ENCODE results near the gene ATP5MK. TPM values are rescaled to one million over a fixed set of nuclear protein-coding genes. Genes with fewer than 3 reads are reported as not detected.

Gene ATP5MK
- total and polyA plus RNA-seq, 12 donors = 936 to 3,857 (median 1,276) TPM

DNA sequence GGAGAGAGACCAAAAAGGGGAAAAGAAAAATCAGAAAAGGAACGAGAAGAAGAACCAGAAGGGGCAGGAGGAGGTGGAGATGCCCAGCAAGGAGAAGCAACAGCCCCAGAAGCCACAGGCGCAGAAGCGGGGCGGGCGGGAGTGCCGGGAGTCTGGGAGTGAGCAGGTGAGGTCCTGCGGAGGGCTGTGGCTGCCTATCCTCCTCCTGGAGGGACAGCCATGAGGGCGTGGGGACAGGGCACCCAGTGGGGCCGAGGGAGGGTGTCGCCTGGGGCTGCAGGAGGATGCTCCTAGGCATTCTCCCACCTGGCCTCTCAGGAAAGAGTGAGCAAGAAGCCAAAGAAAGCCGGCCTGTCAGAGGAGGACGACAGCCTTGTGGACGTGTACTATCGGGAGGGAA is 44.1 kb upstream of the ATP5MK start:
- intact Hi-C loops (cut with DNase I) = no loop called here
- peaks cover 0 to 99% (median 43%) of the 10 kb centered on the region in 9 donors for H3K36me3 ChIP-seq
- H3K27ac ChIP-seq = no peak overlapping the region
- TF ChIP-seq, protein P1, sequence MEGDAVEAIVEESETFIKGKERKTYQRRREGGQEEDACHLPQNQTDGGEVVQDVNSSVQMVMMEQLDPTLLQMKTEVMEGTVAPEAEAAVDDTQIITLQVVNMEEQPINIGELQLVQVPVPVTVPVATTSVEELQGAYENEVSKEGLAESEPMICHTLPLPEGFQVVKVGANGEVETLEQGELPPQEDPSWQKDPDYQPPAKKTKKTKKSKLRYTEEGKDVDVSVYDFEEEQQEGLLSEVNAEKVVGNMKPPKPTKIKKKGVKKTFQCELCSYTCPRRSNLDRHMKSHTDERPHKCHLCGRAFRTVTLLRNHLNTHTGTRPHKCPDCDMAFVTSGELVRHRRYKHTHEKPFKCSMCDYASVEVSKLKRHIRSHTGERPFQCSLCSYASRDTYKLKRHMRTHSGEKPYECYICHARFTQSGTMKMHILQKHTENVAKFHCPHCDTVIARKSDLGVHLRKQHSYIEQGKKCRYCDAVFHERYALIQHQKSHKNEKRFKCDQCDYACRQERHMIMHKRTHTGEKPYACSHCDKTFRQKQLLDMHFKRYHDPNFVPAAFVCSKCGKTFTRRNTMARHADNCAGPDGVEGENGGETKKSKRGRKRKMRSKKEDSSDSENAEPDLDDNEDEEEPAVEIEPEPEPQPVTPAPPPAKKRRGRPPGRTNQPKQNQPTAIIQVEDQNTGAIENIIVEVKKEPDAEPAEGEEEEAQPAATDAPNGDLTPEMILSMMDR (IDR thresholded peaks at IDR 0.05) = no peak
- no peaks in the 10 kb centered on the region for H3K9me3 ChIP-seq
- DNase-seq (no peak), ATAC-seq (no peak)
- no peaks in the 10 kb centered on the region for H3K27me3 ChIP-seq
- 92 to 95% methylated on average over 14 of the region's 14 CpGs for WGBS, 2 donors
- no peak overlapping the region for H3K4me3 ChIP-seq
- peaks cover 4 to 44% (median 32%) of the 10 kb centered on the region in 9 donors for H3K4me1 ChIP-seq

DNA sequence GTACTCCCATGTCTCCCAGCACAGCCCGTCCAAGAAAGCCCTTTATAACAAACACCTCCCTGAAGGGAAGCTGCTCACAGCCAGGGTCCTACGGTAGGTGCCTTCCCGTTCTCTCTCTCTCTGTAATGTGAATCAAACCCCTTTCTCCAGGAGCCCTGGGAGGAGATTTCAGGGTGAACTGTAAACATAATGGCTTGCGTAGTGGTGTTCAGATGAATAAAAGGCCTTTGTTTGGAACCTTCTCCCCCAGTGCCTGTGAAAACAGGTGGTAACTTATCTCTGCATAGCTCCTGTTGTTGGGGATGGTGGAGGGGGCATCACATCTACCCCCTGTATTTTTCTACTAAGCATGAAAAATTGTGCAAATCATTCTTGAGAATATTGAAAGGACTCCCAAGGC is 43.5 kb upstream of the ATP5MK start:
- 93 to 97% methylated on average over 4 of the region's 4 CpGs for WGBS, 2 donors
- no peaks in the 10 kb centered on the region for H3K9me3 ChIP-seq
- TF ChIP-seq, protein P1 (IDR thresholded peaks at IDR 0.05) = no peak
- peaks cover 4 to 38% (median 26%) of the 10 kb centered on the region in 9 donors for H3K4me1 ChIP-seq
- no peaks in the 10 kb centered on the region for H3K27me3 ChIP-seq
- no peak overlapping the region for H3K4me3 ChIP-seq
- no peak overlapping the region for H3K27ac ChIP-seq
- intact Hi-C loops (cut with DNase I) = loop anchor here in 1 of 10 donors (1.0 kb wide), 1 partner anchor 20 kb away; no protein-coding TSS in a partner anchor
- peaks cover 0 to 99% (median 45%) of the 10 kb centered on the region in 9 donors for H3K36me3 ChIP-seq
- DNase-seq (no peak), ATAC-seq (no peak)

DNA sequence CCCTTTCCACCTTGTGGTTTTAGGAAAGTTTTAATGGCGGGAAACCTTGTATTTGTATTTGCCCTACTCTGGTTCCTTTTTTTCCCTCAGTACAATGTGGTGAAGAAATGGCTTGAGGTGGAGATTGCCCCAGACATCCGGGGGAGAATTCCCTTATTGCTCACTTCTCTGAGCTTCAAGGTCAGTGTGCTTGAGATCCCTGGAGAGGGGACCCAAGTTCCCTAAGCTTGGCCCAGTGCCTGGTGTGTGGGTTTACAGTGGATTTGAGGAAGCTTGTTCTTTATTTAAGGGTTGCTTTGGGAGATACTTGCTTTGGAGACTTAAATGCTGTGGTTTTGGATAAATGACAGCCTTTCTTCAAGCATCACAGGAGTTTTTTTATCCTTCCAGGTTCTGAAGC is 37.6 kb upstream of the ATP5MK start:
- whole genome bisulfite sequencing, 2 donors = 67 to 74% methylated on average over 2 of the region's 2 CpGs
- H3K4me3 ChIP-seq = no peak overlapping the region
- intact Hi-C loops (cut with DNase I) = no loop called here
- peak; percentile 47 to 50 for DNase-seq
- peak in 3 of 8 donors; percentile 34 to 68 (median 42) for ATAC-seq
- H3K4me1 ChIP-seq = peaks cover 0 to 15% (median 0%) of the 10 kb centered on the region in 9 donors
- no peaks in the 10 kb centered on the region for H3K27me3 ChIP-seq
- peaks cover 0 to 100% (median 36%) of the 10 kb centered on the region in 9 donors for H3K36me3 ChIP-seq
- H3K9me3 ChIP-seq = no peaks in the 10 kb centered on the region
- TF ChIP-seq, protein P1 (IDR thresholded peaks at IDR 0.05) = no peak
- H3K27ac ChIP-seq = peak overlapping the region in 2 of 10 donors; percentile 23 to 24

- intact Hi-C loops (cut with DNase I) = no loop called here
- 76% methylated on average over 8 of the region's 8 CpGs for WGBS, 2 donors
- TF ChIP-seq, protein P1 (IDR thresholded peaks at IDR 0.05) = no peak
- DNase-seq (no peak), ATAC-seq (no peak)
- Histone ChIP-seq H3K27me3 (no peaks in the 10 kb centered on the region), H3K4me3 (no peak overlapping the region), H3K27ac (no peak overlapping the region), H3K36me3 (peaks cover 0 to 100% (median 19%) of the 10 kb centered on the region in 9 donors), H3K4me1 (peaks cover 0 to 15% (median 0%) of the 10 kb centered on the region in 9 donors), H3K9me3 (no peaks in the 10 kb centered on the region)
Measured at GRCh38 chr10:103431902-103432301, 35.6 kb upstream of the ATP5MK start.
